ENCODE results near the gene JMJD7.

Gene JMJD7

DNA sequence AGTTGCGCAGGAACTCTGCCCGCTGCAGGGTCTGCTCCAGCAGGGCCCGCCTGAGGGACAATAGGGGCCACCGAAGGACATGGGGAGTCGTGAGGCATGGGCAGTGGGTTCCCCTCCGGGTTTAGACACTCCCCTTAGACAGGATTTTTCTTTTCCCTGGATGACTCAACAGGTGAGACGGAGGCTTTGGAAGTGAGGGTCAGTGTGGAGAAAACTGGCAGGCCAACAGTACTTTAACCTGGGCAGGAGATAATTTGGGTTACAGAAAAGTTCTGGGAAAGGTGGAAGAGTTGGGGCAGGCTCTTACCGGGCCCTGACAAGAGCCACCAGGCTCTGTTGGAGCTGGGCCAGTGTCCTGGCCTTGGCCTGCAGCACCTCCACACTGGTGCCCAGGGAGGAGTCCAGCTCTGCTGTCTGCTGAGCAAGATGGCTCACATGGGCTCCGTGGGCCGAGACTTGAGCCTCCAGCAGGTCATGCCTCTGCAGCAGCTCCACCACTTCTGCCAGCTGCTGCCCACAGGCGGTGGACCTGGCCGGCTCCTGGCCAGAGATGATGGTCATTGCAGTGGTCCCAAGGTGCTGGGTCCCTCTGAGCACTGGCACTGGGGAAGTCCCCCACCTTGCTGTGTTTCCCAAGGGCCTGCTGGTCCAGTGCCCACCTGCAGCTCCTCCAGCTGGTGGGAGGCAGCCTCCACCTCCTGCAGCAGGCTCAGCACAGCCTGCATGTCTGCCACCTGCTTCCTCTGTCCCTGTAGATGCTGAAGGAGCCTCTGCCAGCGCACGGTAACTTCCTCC, 55.0 kb downstream of the JMJD7 start:
- H3K36me3 ChIP-seq (ENCODE audit: control insufficient read depth, low read length): no peaks in the 10 kb centered on the region
- H4K20me1 ChIP-seq (ENCODE audit: control insufficient read depth, insufficient read depth, low read depth, low read length): no peaks in the 10 kb centered on the region
- H3K4me2 ChIP-seq (ENCODE audit: low read length): no peak overlapping the region
- no peaks in the 10 kb centered on the region for H3K9me3 ChIP-seq (ENCODE audit: control insufficient read depth, insufficient read depth, low read length)
- no peaks in the 10 kb centered on the region for H3K79me2 ChIP-seq (ENCODE audit: control insufficient read depth, low read length)
- no peak overlapping the region for H3K4me3 ChIP-seq (ENCODE audit: low read length)
- no peaks in the 10 kb centered on the region for H3F3A ChIP-seq (ENCODE audit: control insufficient read depth, insufficient read depth)
- no peaks in the 10 kb centered on the region for H3K9me2 ChIP-seq (replicated peaks; ENCODE audit: control insufficient read depth, low read length)
- no peak overlapping the region for H3K27ac ChIP-seq (ENCODE audit: low read depth, low read length)
- no peaks in the 10 kb centered on the region for H3K27me3 ChIP-seq (ENCODE audit: control insufficient read depth, low read length)
- peaks cover 10% of the 10 kb centered on the region for H3K4me1 ChIP-seq (ENCODE audit: control insufficient read depth, low read length)
- TF ChIP-seq EZH2phosphoT487 (IDR thresholded peaks at IDR 0.05; ENCODE audit: borderline replicate concordance, low read length): no peak
- TF ChIP-seq, protein P1, sequence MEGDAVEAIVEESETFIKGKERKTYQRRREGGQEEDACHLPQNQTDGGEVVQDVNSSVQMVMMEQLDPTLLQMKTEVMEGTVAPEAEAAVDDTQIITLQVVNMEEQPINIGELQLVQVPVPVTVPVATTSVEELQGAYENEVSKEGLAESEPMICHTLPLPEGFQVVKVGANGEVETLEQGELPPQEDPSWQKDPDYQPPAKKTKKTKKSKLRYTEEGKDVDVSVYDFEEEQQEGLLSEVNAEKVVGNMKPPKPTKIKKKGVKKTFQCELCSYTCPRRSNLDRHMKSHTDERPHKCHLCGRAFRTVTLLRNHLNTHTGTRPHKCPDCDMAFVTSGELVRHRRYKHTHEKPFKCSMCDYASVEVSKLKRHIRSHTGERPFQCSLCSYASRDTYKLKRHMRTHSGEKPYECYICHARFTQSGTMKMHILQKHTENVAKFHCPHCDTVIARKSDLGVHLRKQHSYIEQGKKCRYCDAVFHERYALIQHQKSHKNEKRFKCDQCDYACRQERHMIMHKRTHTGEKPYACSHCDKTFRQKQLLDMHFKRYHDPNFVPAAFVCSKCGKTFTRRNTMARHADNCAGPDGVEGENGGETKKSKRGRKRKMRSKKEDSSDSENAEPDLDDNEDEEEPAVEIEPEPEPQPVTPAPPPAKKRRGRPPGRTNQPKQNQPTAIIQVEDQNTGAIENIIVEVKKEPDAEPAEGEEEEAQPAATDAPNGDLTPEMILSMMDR (IDR thresholded peaks at IDR 0.05; ENCODE audit: low read depth, low read length, poor library complexity, severe bottlenecking): no peak

DNA sequence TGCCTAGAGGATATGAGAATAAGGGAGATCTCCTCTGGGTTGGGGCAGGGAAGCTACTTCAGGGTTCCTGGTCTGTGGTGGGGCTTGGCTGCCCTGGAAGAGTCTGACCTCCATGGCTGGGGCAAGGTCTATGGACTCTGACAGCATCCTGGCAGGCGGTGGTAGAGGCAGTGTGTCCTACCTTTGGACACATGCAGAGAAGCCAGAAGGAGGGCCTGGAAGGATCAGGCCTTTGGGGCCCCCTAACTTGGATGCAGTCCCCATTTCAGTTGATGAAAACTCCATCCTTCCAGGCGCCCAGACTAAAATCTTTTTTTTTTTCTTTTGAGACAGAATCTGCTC, 55.6 kb downstream of the JMJD7 start:
- TF ChIP-seq EZH2phosphoT487 (IDR thresholded peaks at IDR 0.05; ENCODE audit: borderline replicate concordance, low read length): no peak
- TF ChIP-seq, protein P1 (IDR thresholded peaks at IDR 0.05; ENCODE audit: low read depth, low read length, poor library complexity, severe bottlenecking): no peak
- Histone ChIP-seq H3F3A (ENCODE audit: control insufficient read depth, insufficient read depth) (no peaks in the 10 kb centered on the region), H3K9me3 (ENCODE audit: control insufficient read depth, insufficient read depth, low read length) (no peaks in the 10 kb centered on the region), H3K36me3 (ENCODE audit: control insufficient read depth, low read length) (no peaks in the 10 kb centered on the region), H3K79me2 (ENCODE audit: control insufficient read depth, low read length) (no peaks in the 10 kb centered on the region), H3K27me3 (ENCODE audit: control insufficient read depth, low read length) (no peaks in the 10 kb centered on the region), H3K4me1 (ENCODE audit: control insufficient read depth, low read length) (peaks cover 15% of the 10 kb centered on the region), H4K20me1 (ENCODE audit: control insufficient read depth, insufficient read depth, low read depth, low read length) (no peaks in the 10 kb centered on the region), H3K27ac (ENCODE audit: low read depth, low read length) (no peak overlapping the region), H3K4me3 (ENCODE audit: low read length) (no peak overlapping the region), H3K9me2 (replicated peaks; ENCODE audit: control insufficient read depth, low read length) (no peaks in the 10 kb centered on the region), H3K4me2 (ENCODE audit: low read length) (no peak overlapping the region)

DNA sequence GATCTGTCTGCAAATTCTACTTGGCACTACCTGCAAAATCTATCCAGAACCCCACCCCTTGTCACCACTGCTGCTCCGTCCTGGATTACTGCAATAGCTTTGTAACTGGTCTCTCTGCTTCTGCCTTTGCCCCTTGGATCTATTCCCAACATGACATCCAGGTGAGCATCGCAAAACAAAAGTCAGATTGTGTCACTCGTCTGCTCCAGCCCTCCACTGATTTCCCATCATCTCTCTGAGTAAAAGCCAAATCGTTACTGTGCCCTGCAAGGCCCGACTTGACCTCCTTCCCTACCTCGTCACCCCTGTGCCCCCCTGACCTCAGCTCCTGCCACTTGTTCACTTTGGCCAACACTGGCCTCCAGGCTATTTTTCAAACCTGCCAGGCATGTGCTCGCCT, 56.6 kb downstream of the JMJD7 start:
- Histone ChIP-seq H3K9me3 (ENCODE audit: control insufficient read depth, insufficient read depth, low read length) (no peaks in the 10 kb centered on the region), H3K27me3 (ENCODE audit: control insufficient read depth, low read length) (no peaks in the 10 kb centered on the region), H3K4me2 (ENCODE audit: low read length) (no peak overlapping the region), H3F3A (ENCODE audit: control insufficient read depth, insufficient read depth) (no peaks in the 10 kb centered on the region), H3K36me3 (ENCODE audit: control insufficient read depth, low read length) (no peaks in the 10 kb centered on the region), H3K4me1 (ENCODE audit: control insufficient read depth, low read length) (peaks cover 25% of the 10 kb centered on the region), H4K20me1 (ENCODE audit: control insufficient read depth, insufficient read depth, low read depth, low read length) (no peaks in the 10 kb centered on the region), H3K4me3 (ENCODE audit: low read length) (no peak overlapping the region), H3K27ac (ENCODE audit: low read depth, low read length) (no peak overlapping the region), H3K9me2 (replicated peaks; ENCODE audit: control insufficient read depth, low read length) (no peaks in the 10 kb centered on the region), H3K79me2 (ENCODE audit: control insufficient read depth, low read length) (no peaks in the 10 kb centered on the region)
- TF ChIP-seq, protein P1 (IDR thresholded peaks at IDR 0.05; ENCODE audit: low read depth, low read length, poor library complexity, severe bottlenecking): no peak

Measured in DOHH2 (cell line).